Keratinocyte (primary cell): ENCODE data around the gene CARD11. TPM values are rescaled to one million over a fixed set of nuclear protein-coding genes. Genes with fewer than 3 reads are reported as not detected.

Experiments used
- DNase-seq: peaks from one replicate; pipeline ENCODE4 v3.0.0-alpha.2; 2011; ENCODE audit warnings: low read depth, missing footprints, low spot score
- FAIRE-seq: peaks from 2 replicates; lab custom pipeline; 2011; peaks lifted over from hg19 to GRCh38; lab: Jason Lieb, UNC
- H2AFZ ChIP-seq: 2 replicates; pipeline ENCODE4 v1.6.0; 2012; ENCODE audit warnings: low read length, control low read depth, inconsistent platforms; ENCODE audit not compliant: control insufficient read depth
- H3K27ac ChIP-seq: 2 replicates; pipeline ENCODE4 v1.5.1; 2011; ENCODE audit warnings: low read length; ENCODE audit not compliant: control insufficient read depth, insufficient read depth
- H3K27me3 ChIP-seq: 3 replicates; pipeline ENCODE4 v1.6.0; 2011; ENCODE audit warnings: low read length; ENCODE audit not compliant: control insufficient read depth, insufficient read depth; ENCODE audit errors: extremely low read depth
- H3K36me3 ChIP-seq, 2 experiments: 2 replicates in 1 of 2; 3 replicates in 1 of 2; pipeline ENCODE4 v1.5.1; 2011; ENCODE audit warnings: low read length in 2 of 2, mild to moderate bottlenecking in 1 of 2; ENCODE audit not compliant: control insufficient read depth in 2 of 2, insufficient read depth in 2 of 2; ENCODE audit errors: extremely low read depth in 1 of 2
- H3K4me1 ChIP-seq: 3 replicates; pipeline ENCODE4 v1.5.1; 2011; ENCODE audit warnings: low read length; ENCODE audit not compliant: control insufficient read depth, insufficient read depth; ENCODE audit errors: extremely low read depth
- H3K4me2 ChIP-seq: 3 replicates; pipeline ENCODE4 v1.6.0; 2011; ENCODE audit warnings: low read depth, low read length; ENCODE audit not compliant: control insufficient read depth, insufficient read depth; ENCODE audit errors: extremely low read depth
- H3K4me3 ChIP-seq, 3 experiments: fragments of 200-600 bp in 1 of 3; sonication (generic) in 1 of 3; 2 replicates in 2 of 3; 3 replicates in 1 of 3; pipeline ENCODE4 v1.5.1; 2011 to 2016; ENCODE audit warnings: low read length in 3 of 3, mild to moderate bottlenecking in 3 of 3, control low read depth in 2 of 3, inconsistent platforms in 1 of 3, low read depth in 1 of 3, mixed read lengths in 1 of 3, mixed run types in 1 of 3, moderate library complexity in 1 of 3; ENCODE audit not compliant: control insufficient read depth in 2 of 3, insufficient read depth in 2 of 3; ENCODE audit errors: extremely low read depth in 1 of 3
- H3K79me2 ChIP-seq: 2 replicates; pipeline ENCODE4 v1.6.0; 2012; ENCODE audit warnings: low read length; ENCODE audit not compliant: control insufficient read depth, insufficient read depth
- H3K9ac ChIP-seq: 3 replicates; pipeline ENCODE4 v1.6.0; 2011; ENCODE audit warnings: low read length; ENCODE audit not compliant: control insufficient read depth, insufficient read depth; ENCODE audit errors: extremely low read depth
- H3K9me1 ChIP-seq: 3 replicates; pipeline ENCODE4 v1.6.0; 2011; ENCODE audit warnings: low read length; ENCODE audit not compliant: control insufficient read depth, insufficient read depth; ENCODE audit errors: extremely low read depth
- H3K9me3 ChIP-seq: 2 replicates; pipeline ENCODE4 v1.5.1; 2012; ENCODE audit warnings: low read depth, low read length; ENCODE audit not compliant: control insufficient read depth
- H4K20me1 ChIP-seq: 3 replicates; pipeline ENCODE4 v1.6.0; 2011; ENCODE audit warnings: low read length; ENCODE audit not compliant: control insufficient read depth, insufficient read depth; ENCODE audit errors: extremely low read depth
- CTCF ChIP-seq, 3 experiments: IDR thresholded peaks in 1 of 3; conservative IDR thresholded peaks in 1 of 3; optimal IDR thresholded peaks in 1 of 3; 2 replicates in 2 of 3; 3 replicates in 1 of 3; pipeline versions ENCODE3 to v1.5.1; 2011; ENCODE audit warnings: low read length in 3 of 3, mild to moderate bottlenecking in 3 of 3, moderate library complexity in 2 of 3, control low read depth in 1 of 3, inconsistent platforms in 1 of 3; ENCODE audit not compliant: insufficient read depth in 2 of 3; ENCODE audit errors: extremely low read depth in 1 of 3
- EZH2 ChIP-seq: IDR thresholded peaks from one replicate; pipeline ENCODE4 v1.6.1; 2012; ENCODE audit warnings: inconsistent platforms, mild to moderate bottlenecking, low read length, moderate library complexity
- dilution Hi-C: fragments of 300-500 bp; cut with MboI; formaldehyde crosslinking; loops from one replicate; pipeline ENCODE4 v1.7.0; 2020; ENCODE audit warnings: low sequenced_read_pairs; ENCODE audit not compliant: extremely low pct_ligation_motif_present
- polyA plus RNA-seq, 5 experiments: library from polyadenylated mRNA; depleted of rRNA in 3 of 5; stranded (reverse) in 3 of 5; stranded (forward) in 1 of 5; unstranded in 1 of 5; fragments of >200 nt; gene quantifications; 1 replicate in 1 of 5; 2 replicates in 3 of 5; 3 replicates in 1 of 5; pipeline versions ENCODE4 v1.2.1 to v1.2.3, GENCODE V29; 2011 to 2012; ENCODE audit warnings: missing spikeins in 2 of 5, low read depth in 1 of 5, low replicate concordance in 1 of 5

Gene CARD11
- polyA plus RNA-seq, 1 donor (not counting 4 experiments of a cell fraction or from before 2014, with no cell fraction given), result 4.3 TPM

- TF ChIP-seq CTCF (optimal IDR thresholded peaks at IDR 0.05 in 1 of 3, IDR thresholded peaks at IDR 0.05 in 1 of 3, conservative IDR thresholded peaks at IDR 0.05 in 1 of 3; ENCODE audit: extremely low read depth in 1 of 3, insufficient read depth in 2 of 3, low read length in 3 of 3) (peak in 1 of 3 experiments; percentile 12), EZH2 (no peak)
- H2AFZ ChIP-seq, result no peak overlapping the region
- peaks cover 9% of the 10 kb centered on the region for H3K27me3 ChIP-seq
- no peak overlapping the region for H3K27ac ChIP-seq
- peaks cover 4% of the 10 kb centered on the region for H3K4me1 ChIP-seq
- FAIRE-seq (no peak), DNase-seq (no peak)
- H3K79me2 ChIP-seq, result no peaks in the 10 kb centered on the region
- H4K20me1 ChIP-seq, result no peaks in the 10 kb centered on the region
- H3K9ac ChIP-seq, result no peak overlapping the region
- dilution Hi-C loops, result no loop called here
- no peaks in the 10 kb centered on the region for H3K9me3 ChIP-seq
- H3K9me1 ChIP-seq, result no peaks in the 10 kb centered on the region
- H3K4me3 ChIP-seq, result no peak overlapping the region
- no peaks in the 10 kb centered on the region for H3K36me3 ChIP-seq
- H3K4me2 ChIP-seq, result no peak overlapping the region
These were observed 157.3 kb downstream of the CARD11 start for GRCh38 chr7:2886391-2886790.

GRCh38 chr7:2884161-2884560, 159.5 kb downstream of the CARD11 start:
- no peak overlapping the region for H3K9ac ChIP-seq
- no peak for TF ChIP-seq EZH2
- TF ChIP-seq CTCF (optimal IDR thresholded peaks at IDR 0.05 in 1 of 3, IDR thresholded peaks at IDR 0.05 in 1 of 3, conservative IDR thresholded peaks at IDR 0.05 in 1 of 3; ENCODE audit: extremely low read depth in 1 of 3, insufficient read depth in 2 of 3, low read length in 3 of 3), result no peak
- DNase-seq, result no peak
- no peak for FAIRE-seq
- peaks cover 10% of the 10 kb centered on the region for H3K4me1 ChIP-seq
- H3K4me2 ChIP-seq, result no peak overlapping the region
- H2AFZ ChIP-seq, result no peak overlapping the region
- H3K9me1 ChIP-seq, result no peaks in the 10 kb centered on the region
- H3K9me3 ChIP-seq, result no peaks in the 10 kb centered on the region
- H4K20me1 ChIP-seq, result no peaks in the 10 kb centered on the region
- dilution Hi-C loops, result no loop called here
- H3K79me2 ChIP-seq, result no peaks in the 10 kb centered on the region
- no peak overlapping the region for H3K27ac ChIP-seq
- H3K36me3 ChIP-seq, result no peaks in the 10 kb centered on the region
- peaks cover 9% of the 10 kb centered on the region for H3K27me3 ChIP-seq
- H3K4me3 ChIP-seq, result no peak overlapping the region
